Measurements from ENCODE around the gene DES.

DNA sequence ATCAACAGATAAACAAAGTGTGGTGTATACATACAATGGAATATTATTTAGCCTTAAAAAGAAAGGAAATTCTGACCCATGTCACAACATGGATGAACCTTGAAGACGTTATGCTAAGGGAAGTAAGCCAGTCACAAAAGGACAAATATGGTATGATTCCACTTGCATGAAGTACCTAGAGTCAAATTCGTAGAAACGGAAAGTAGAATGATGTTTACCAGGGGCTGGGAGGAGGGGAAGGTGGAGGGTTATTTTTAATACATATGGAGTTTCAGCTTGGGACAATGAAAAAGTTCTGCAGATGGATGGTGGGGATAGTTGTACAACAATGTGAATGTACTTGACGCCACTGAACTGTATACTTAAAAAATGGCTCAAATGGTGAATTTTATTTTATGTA is 3.3 kb upstream of the DES start:
- TF ChIP-seq, protein P1, sequence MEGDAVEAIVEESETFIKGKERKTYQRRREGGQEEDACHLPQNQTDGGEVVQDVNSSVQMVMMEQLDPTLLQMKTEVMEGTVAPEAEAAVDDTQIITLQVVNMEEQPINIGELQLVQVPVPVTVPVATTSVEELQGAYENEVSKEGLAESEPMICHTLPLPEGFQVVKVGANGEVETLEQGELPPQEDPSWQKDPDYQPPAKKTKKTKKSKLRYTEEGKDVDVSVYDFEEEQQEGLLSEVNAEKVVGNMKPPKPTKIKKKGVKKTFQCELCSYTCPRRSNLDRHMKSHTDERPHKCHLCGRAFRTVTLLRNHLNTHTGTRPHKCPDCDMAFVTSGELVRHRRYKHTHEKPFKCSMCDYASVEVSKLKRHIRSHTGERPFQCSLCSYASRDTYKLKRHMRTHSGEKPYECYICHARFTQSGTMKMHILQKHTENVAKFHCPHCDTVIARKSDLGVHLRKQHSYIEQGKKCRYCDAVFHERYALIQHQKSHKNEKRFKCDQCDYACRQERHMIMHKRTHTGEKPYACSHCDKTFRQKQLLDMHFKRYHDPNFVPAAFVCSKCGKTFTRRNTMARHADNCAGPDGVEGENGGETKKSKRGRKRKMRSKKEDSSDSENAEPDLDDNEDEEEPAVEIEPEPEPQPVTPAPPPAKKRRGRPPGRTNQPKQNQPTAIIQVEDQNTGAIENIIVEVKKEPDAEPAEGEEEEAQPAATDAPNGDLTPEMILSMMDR (IDR thresholded peaks at IDR 0.05) = no peak
- no peak for TF ChIP-seq ZNF121 (CRISPR knock-in tag; IDR thresholded peaks at IDR 0.05)
- TF ChIP-seq, protein P2, sequence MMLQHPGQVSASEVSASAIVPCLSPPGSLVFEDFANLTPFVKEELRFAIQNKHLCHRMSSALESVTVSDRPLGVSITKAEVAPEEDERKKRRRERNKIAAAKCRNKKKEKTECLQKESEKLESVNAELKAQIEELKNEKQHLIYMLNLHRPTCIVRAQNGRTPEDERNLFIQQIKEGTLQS (CRISPR knock-in tag; conservative IDR thresholded peaks at IDR 0.05) = no peak
- no peak for TF ChIP-seq CREB1 (CRISPR knock-in tag; IDR thresholded peaks at IDR 0.05)
- TF ChIP-seq, protein P3, sequence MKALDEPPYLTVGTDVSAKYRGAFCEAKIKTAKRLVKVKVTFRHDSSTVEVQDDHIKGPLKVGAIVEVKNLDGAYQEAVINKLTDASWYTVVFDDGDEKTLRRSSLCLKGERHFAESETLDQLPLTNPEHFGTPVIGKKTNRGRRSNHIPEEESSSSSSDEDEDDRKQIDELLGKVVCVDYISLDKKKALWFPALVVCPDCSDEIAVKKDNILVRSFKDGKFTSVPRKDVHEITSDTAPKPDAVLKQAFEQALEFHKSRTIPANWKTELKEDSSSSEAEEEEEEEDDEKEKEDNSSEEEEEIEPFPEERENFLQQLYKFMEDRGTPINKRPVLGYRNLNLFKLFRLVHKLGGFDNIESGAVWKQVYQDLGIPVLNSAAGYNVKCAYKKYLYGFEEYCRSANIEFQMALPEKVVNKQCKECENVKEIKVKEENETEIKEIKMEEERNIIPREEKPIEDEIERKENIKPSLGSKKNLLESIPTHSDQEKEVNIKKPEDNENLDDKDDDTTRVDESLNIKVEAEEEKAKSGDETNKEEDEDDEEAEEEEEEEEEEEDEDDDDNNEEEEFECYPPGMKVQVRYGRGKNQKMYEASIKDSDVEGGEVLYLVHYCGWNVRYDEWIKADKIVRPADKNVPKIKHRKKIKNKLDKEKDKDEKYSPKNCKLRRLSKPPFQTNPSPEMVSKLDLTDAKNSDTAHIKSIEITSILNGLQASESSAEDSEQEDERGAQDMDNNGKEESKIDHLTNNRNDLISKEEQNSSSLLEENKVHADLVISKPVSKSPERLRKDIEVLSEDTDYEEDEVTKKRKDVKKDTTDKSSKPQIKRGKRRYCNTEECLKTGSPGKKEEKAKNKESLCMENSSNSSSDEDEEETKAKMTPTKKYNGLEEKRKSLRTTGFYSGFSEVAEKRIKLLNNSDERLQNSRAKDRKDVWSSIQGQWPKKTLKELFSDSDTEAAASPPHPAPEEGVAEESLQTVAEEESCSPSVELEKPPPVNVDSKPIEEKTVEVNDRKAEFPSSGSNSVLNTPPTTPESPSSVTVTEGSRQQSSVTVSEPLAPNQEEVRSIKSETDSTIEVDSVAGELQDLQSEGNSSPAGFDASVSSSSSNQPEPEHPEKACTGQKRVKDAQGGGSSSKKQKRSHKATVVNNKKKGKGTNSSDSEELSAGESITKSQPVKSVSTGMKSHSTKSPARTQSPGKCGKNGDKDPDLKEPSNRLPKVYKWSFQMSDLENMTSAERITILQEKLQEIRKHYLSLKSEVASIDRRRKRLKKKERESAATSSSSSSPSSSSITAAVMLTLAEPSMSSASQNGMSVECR (CRISPR knock-in tag; IDR thresholded peaks at IDR 0.05; ENCODE audit: borderline replicate concordance) = no peak
- no peak for TF ChIP-seq FOXK1 (CRISPR knock-in tag; IDR thresholded peaks at IDR 0.05)
- no peak for TF ChIP-seq TEAD4 (CRISPR knock-in tag; IDR thresholded peaks at IDR 0.05)
- TF ChIP-seq ETV6 (CRISPR knock-in tag; IDR thresholded peaks at IDR 0.05) = no peak
- TF ChIP-seq TCF7 (CRISPR knock-in tag; IDR thresholded peaks at IDR 0.05; ENCODE audit: low read depth) = no peak
- no peak for TF ChIP-seq ZNF232 (CRISPR knock-in tag; IDR thresholded peaks at IDR 0.05)
- TF ChIP-seq, protein P4, sequence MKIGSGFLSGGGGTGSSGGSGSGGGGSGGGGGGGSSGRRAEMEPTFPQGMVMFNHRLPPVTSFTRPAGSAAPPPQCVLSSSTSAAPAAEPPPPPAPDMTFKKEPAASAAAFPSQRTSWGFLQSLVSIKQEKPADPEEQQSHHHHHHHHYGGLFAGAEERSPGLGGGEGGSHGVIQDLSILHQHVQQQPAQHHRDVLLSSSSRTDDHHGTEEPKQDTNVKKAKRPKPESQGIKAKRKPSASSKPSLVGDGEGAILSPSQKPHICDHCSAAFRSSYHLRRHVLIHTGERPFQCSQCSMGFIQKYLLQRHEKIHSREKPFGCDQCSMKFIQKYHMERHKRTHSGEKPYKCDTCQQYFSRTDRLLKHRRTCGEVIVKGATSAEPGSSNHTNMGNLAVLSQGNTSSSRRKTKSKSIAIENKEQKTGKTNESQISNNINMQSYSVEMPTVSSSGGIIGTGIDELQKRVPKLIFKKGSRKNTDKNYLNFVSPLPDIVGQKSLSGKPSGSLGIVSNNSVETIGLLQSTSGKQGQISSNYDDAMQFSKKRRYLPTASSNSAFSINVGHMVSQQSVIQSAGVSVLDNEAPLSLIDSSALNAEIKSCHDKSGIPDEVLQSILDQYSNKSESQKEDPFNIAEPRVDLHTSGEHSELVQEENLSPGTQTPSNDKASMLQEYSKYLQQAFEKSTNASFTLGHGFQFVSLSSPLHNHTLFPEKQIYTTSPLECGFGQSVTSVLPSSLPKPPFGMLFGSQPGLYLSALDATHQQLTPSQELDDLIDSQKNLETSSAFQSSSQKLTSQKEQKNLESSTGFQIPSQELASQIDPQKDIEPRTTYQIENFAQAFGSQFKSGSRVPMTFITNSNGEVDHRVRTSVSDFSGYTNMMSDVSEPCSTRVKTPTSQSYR (CRISPR knock-in tag; IDR thresholded peaks at IDR 0.05) = no peak

Data from WTC11 (cell line).